H9 (cell line): ENCODE measurements around the gene ADAMTS8. TPM values are rescaled to one million over a fixed set of nuclear protein-coding genes. Genes with fewer than 3 reads are reported as not detected.

Experiments used
- DNase-seq: peaks from one replicate; pipeline ENCODE4 v3.0.0-alpha.2; 2017
- H2AFZ ChIP-seq: one replicate; pipeline ENCODE4 v1.6.1; 2013; ENCODE audit warnings: mild to moderate bottlenecking, low read length, control low read depth, moderate library complexity
- H2AK5ac ChIP-seq: 2 replicates; pipeline ENCODE4 v1.6.1; 2013; ENCODE audit warnings: low read length, control low read depth, mixed read lengths; ENCODE audit not compliant: insufficient read length
- H2BK120ac ChIP-seq: one replicate; pipeline ENCODE4 v1.6.1; 2013; ENCODE audit warnings: low read depth, mild to moderate bottlenecking, low read length, control low read depth, inconsistent platforms; ENCODE audit not compliant: poor library complexity, severe bottlenecking
- H2BK12ac ChIP-seq: 2 replicates; pipeline ENCODE4 v1.6.1; 2013; ENCODE audit warnings: low read length, control low read depth, mixed read lengths, low read depth; ENCODE audit not compliant: insufficient read length
- H2BK15ac ChIP-seq: 2 replicates; pipeline ENCODE4 v1.6.1; 2013; ENCODE audit warnings: low read depth, low read length, control low read depth
- H2BK20ac ChIP-seq: one replicate; pipeline ENCODE4 v1.6.1; 2013; ENCODE audit warnings: low read depth, mild to moderate bottlenecking, low read length, control low read depth, inconsistent platforms; ENCODE audit not compliant: poor library complexity, severe bottlenecking
- H2BK5ac ChIP-seq: 2 replicates; pipeline ENCODE4 v1.6.1; 2013; ENCODE audit warnings: low read length, control low read depth, mixed read lengths; ENCODE audit not compliant: insufficient read length
- H3K14ac ChIP-seq: 2 replicates; pipeline ENCODE4 v1.6.1; 2013; ENCODE audit warnings: low read length, control low read depth; ENCODE audit not compliant: insufficient read depth
- H3K18ac ChIP-seq: 2 replicates; pipeline ENCODE4 v1.6.1; 2013; ENCODE audit warnings: low read depth, mild to moderate bottlenecking, mixed read lengths, low read length, control low read depth; ENCODE audit not compliant: insufficient read length
- H3K23ac ChIP-seq: 2 replicates; pipeline ENCODE4 v1.6.1; 2013; ENCODE audit warnings: low read length, control low read depth, mixed read lengths, low read depth; ENCODE audit not compliant: insufficient read length
- H3K23me2 ChIP-seq: 2 replicates; pipeline ENCODE4 v1.6.1; 2013; ENCODE audit warnings: low read depth, mild to moderate bottlenecking, mixed read lengths, low read length, control low read depth; ENCODE audit not compliant: insufficient read length, poor library complexity, severe bottlenecking
- H3K27ac ChIP-seq: 2 replicates; pipeline ENCODE4 v1.5.1; 2013; ENCODE audit warnings: low read length, control low read depth, mixed read lengths, low read depth; ENCODE audit not compliant: insufficient read length
- H3K27me3 ChIP-seq: 2 replicates; pipeline ENCODE4 v1.6.1; 2013; ENCODE audit warnings: low read length, control low read depth, inconsistent platforms; ENCODE audit not compliant: insufficient read depth
- H3K4ac ChIP-seq: 2 replicates; pipeline ENCODE4 v1.6.1; 2013; ENCODE audit warnings: low read depth, mild to moderate bottlenecking, control low read depth, inconsistent platforms, low read length, moderate library complexity
- H3K4me1 ChIP-seq: 2 replicates; pipeline ENCODE4 v1.6.1; 2013; ENCODE audit warnings: low read length, control low read depth, inconsistent platforms; ENCODE audit not compliant: insufficient read depth
- H3K4me2 ChIP-seq: 2 replicates; pipeline ENCODE4 v1.6.1; 2013; ENCODE audit warnings: low read length, control low read depth, mixed read lengths; ENCODE audit not compliant: insufficient read length, insufficient read depth
- H3K56ac ChIP-seq: 2 replicates; pipeline ENCODE4 v1.6.1; 2013; ENCODE audit warnings: low read depth, mild to moderate bottlenecking, mixed read lengths, low read length, control low read depth; ENCODE audit not compliant: insufficient read length
- H3K79me1 ChIP-seq: 2 replicates; pipeline ENCODE4 v1.6.1; 2013; ENCODE audit warnings: low read depth, mild to moderate bottlenecking, moderate library complexity, low read length, control low read depth, inconsistent platforms; ENCODE audit not compliant: insufficient read depth, poor library complexity, severe bottlenecking
- H3K79me2 ChIP-seq: 2 replicates; pipeline ENCODE4 v1.6.1; 2013; ENCODE audit warnings: low read length, control low read depth, inconsistent platforms; ENCODE audit not compliant: insufficient read depth
- H3K9ac ChIP-seq: 2 replicates; pipeline ENCODE4 v1.6.1; 2013; ENCODE audit warnings: low read length, control low read depth, mixed read lengths; ENCODE audit not compliant: insufficient read length; ENCODE audit errors: extremely low read depth
- H3K9me3 ChIP-seq: one replicate; pipeline ENCODE4 v1.6.1; 2013; ENCODE audit warnings: low read depth, low read length, inconsistent platforms; ENCODE audit not compliant: control insufficient read depth
- H3T11ph ChIP-seq: one replicate; pipeline ENCODE4 v1.6.1; 2013; ENCODE audit warnings: mild to moderate bottlenecking, low read length, control low read depth, inconsistent platforms
- H4K20me1 ChIP-seq: one replicate; pipeline ENCODE4 v1.6.1; 2013; ENCODE audit not compliant: control insufficient read depth, insufficient read length, insufficient read depth
- H4K5ac ChIP-seq: 2 replicates; pipeline ENCODE4 v1.6.1; 2013; ENCODE audit warnings: low read depth, mild to moderate bottlenecking, mixed read lengths, low read length, control low read depth; ENCODE audit not compliant: insufficient read length
- H4K8ac ChIP-seq: replicated peaks from 2 replicates; pipeline ENCODE4 v1.6.1; 2013; ENCODE audit warnings: low read length, control low read depth, mixed read lengths, low read depth; ENCODE audit not compliant: insufficient read length
- H4K91ac ChIP-seq: 2 replicates; pipeline ENCODE4 v1.6.1; 2013; ENCODE audit warnings: low read depth, mild to moderate bottlenecking, moderate library complexity, mixed read lengths, low read length, control low read depth; ENCODE audit not compliant: insufficient read length
- H3K27ac Mint-ChIP-seq, 3 experiments: 2 replicates in 2 of 3; 3 replicates in 1 of 3; pipeline ENCODE4 v1.8.0; 2020 to 2021; ENCODE audit warnings: mixed read lengths in 3 of 3, mild to moderate bottlenecking in 1 of 3, moderate library complexity in 1 of 3
- H3K27me3 Mint-ChIP-seq: 2 replicates; pipeline ENCODE4 v1.8.0; 2021; ENCODE audit warnings: low read depth, mild to moderate bottlenecking, moderate library complexity, mixed read lengths
- H3K36me3 Mint-ChIP-seq, 3 experiments: 2 replicates in 2 of 3; 3 replicates in 1 of 3; pipeline ENCODE4 v1.8.0; 2020 to 2021; ENCODE audit warnings: low read depth in 3 of 3, mixed read lengths in 3 of 3; ENCODE audit not compliant: insufficient read depth in 1 of 3
- H3K4me1 Mint-ChIP-seq, 2 experiments: 2 replicates each; pipeline ENCODE4 v1.8.0; 2020; ENCODE audit warnings: mixed read lengths in 2 of 2
- H3K4me3 Mint-ChIP-seq, 2 experiments: 2 replicates in 1 of 2; 3 replicates in 1 of 2; pipeline ENCODE4 v1.8.0; 2020 to 2021; ENCODE audit warnings: mild to moderate bottlenecking in 2 of 2, mixed read lengths in 2 of 2, moderate library complexity in 1 of 2
- H3K9me3 Mint-ChIP-seq, 2 experiments: 2 replicates in 1 of 2; 3 replicates in 1 of 2; pipeline ENCODE4 v1.8.0; 2020; ENCODE audit warnings: mild to moderate bottlenecking in 2 of 2, mixed read lengths in 2 of 2, moderate library complexity in 1 of 2
- WGBS: extraction: QIAGEN DNeasy Blood & Tissue Kit; methylation state at CpG from one replicate; pipeline ENCODE4 v1.1.7; 2013; ENCODE audit warnings: missing lambda C conversion rate, low lambda C conversion rate, mixed read lengths; ENCODE audit not compliant: insufficient read length; ENCODE audit errors: extremely low coverage; 5-methylcytosine and 5-hydroxymethylcytosine counted together
- total RNA-seq: library from RNA; stranded (reverse); gene quantifications from 2 replicates; pipeline ENCODE4 v1.2.1, GENCODE V29; 2021
- TF ChIP-seq, protein P1 (sequence below): fragments of 200-600 bp; sonication (generic); conservative IDR thresholded peaks from 3 replicates; pipeline ENCODE4 v1.8.0; 2021; ENCODE audit warnings: antibody characterized with exemption, mild to moderate bottlenecking

ADAMTS8 gene
- total RNA-seq, 1 experiment from 2014 or later = 5.0 TPM

DNA sequence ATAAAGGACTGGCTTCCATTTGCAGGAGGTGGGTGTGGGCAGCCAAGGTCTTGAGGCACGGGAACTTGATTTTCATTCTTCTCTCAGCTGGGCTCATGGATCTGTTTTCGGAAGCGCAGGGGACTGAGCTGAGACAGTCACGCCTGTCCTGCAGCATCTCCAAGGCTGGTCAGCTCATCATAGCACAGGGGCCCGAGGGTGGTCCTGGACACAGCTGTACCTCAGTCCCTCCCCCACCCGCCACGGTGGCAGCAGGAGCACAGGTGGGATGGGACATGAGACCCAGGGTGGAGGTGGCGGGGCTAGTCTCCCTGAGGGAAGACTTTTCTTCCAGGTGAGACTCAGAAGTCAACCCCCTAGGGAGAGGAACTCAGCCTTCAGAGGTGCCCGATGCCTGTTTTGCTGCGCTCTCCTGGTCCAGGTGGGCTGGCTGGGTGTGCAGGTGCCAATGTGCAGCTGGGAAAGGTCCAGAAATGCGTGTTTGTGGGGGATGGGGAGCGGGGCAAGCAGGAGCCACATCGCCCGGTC lies 3.7 kb downstream of the ADAMTS8 start:
- Histone ChIP-seq H2BK5ac (no peak overlapping the region), H3T11ph (no peak overlapping the region), H3K79me1 (no peaks in the 10 kb centered on the region), H2AK5ac (no peak overlapping the region), H3K14ac (no peak overlapping the region), H2AFZ (no peak overlapping the region), H3K4me2 (no peak overlapping the region), H3K4me1 (peaks cover 3% of the 10 kb centered on the region; the same call in 1 of the 2 replicates), H3K27me3 (peaks cover 12% of the 10 kb centered on the region), H3K56ac (no peak overlapping the region), H2BK120ac (no peak overlapping the region), H3K27ac (no peak overlapping the region), H4K5ac (no peak overlapping the region), H4K8ac (no peak overlapping the region), H3K9me3 (no peaks in the 10 kb centered on the region), H3K23ac (no peak overlapping the region), H2BK20ac (no peak overlapping the region), H3K9ac (no peak overlapping the region), H3K18ac (no peak overlapping the region), H3K79me2 (no peaks in the 10 kb centered on the region), H3K4ac (no peak overlapping the region), H2BK12ac (no peak overlapping the region), H2BK15ac (no peak overlapping the region), H3K23me2 (peaks cover 11% of the 10 kb centered on the region), H4K20me1 (no peaks in the 10 kb centered on the region), H4K91ac (no peak overlapping the region)
- peaks cover 0 to 2% of the 10 kb centered on the region in 2 experiments; a peak in 3 of 5 replicates for H3K9me3 Mint-ChIP-seq
- peaks cover 0 to 29% (median 2%) of the 10 kb centered on the region in 3 experiments; a peak in 4 of 7 replicates for H3K36me3 Mint-ChIP-seq
- no peak overlapping the region; a peak in 1 of 5 replicates for H3K4me3 Mint-ChIP-seq
- H3K4me1 Mint-ChIP-seq = peaks cover 27 to 34% of the 10 kb centered on the region in 2 experiments
- peak overlapping the region in 1 of 3 experiments; percentile 90; a peak in 3 of 7 replicates for H3K27ac Mint-ChIP-seq
- H3K27me3 Mint-ChIP-seq = peaks cover 48% of the 10 kb centered on the region
- WGBS = no CpG with 5 or more reads among the region's 14 CpGs
- no peak for DNase-seq
- TF ChIP-seq, protein P1, sequence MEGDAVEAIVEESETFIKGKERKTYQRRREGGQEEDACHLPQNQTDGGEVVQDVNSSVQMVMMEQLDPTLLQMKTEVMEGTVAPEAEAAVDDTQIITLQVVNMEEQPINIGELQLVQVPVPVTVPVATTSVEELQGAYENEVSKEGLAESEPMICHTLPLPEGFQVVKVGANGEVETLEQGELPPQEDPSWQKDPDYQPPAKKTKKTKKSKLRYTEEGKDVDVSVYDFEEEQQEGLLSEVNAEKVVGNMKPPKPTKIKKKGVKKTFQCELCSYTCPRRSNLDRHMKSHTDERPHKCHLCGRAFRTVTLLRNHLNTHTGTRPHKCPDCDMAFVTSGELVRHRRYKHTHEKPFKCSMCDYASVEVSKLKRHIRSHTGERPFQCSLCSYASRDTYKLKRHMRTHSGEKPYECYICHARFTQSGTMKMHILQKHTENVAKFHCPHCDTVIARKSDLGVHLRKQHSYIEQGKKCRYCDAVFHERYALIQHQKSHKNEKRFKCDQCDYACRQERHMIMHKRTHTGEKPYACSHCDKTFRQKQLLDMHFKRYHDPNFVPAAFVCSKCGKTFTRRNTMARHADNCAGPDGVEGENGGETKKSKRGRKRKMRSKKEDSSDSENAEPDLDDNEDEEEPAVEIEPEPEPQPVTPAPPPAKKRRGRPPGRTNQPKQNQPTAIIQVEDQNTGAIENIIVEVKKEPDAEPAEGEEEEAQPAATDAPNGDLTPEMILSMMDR = no peak
